ENCODE results near the gene NIT1. TPM values are rescaled to one million over a fixed set of nuclear protein-coding genes. Genes with fewer than 3 reads are reported as not detected.
A peak's percentile ranks its signal among the peaks of the same experiment; 100 is the strongest.

Gene NIT1
- total and polyA plus RNA-seq, 9 of the 15 experiments (the other 6 are each of a cell fraction or from before 2014, with no cell fraction given) = 18.4 to 76.0 (median 33.7) TPM

DNA sequence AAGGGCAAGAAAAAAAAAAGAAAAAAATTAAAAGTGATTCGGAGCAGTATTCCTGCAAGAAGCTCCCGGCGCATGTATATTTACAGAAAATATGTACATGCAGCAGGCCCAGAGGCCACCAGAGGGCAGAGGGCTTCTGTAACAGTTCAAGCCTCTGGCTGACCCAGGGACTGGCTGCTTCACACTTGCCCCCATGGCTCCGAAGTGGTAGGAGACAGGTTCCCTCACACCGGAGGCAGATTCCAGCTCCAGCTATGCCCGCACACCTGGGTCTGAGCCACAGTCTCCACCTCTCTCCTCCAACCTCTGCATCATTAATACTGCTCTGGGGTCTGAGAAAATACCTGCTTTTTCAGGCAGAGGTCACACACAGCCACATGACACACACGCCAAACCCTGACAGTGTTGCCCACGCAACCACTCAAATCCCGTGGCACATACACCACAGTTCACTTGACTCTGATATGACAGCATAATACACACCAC is 46.0 kb upstream of the NIT1 start:
- peak; percentile 77 to 80 (median 78) for DNase-seq (ENCODE audit: extremely low read depth in 1 of 4, low spot score in 3 of 4)
- Histone ChIP-seq H4K20me1 (replicated peaks; ENCODE audit: control insufficient read depth, insufficient read depth, low read length) (no peaks in the 10 kb centered on the region), H3K9me3 (replicated peaks; ENCODE audit: control insufficient read depth, insufficient read depth, low read depth, low read length) (no peaks in the 10 kb centered on the region), H3K4me1 (replicated peaks in 1 of 2; ENCODE audit: control insufficient read depth in 2 of 2, insufficient read depth in 2 of 2, low read length in 2 of 2) (peaks cover 22 to 23% of the 10 kb centered on the region in 2 experiments), H3K9me1 (ENCODE audit: control insufficient read depth, insufficient read depth, low read length) (no peaks in the 10 kb centered on the region), H3K36me3 (ENCODE audit: control insufficient read depth, insufficient read depth, low read length) (no peaks in the 10 kb centered on the region), H3K79me2 (ENCODE audit: control insufficient read depth, insufficient read depth, low read length) (no peaks in the 10 kb centered on the region), H3K27me3 (ENCODE audit: control insufficient read depth in 2 of 2, insufficient read depth in 2 of 2, low read length in 2 of 2) (no peaks in the 10 kb centered on the region), H3K4me2 (ENCODE audit: insufficient read depth, low read length) (no peak overlapping the region; the same call in 1 of the 2 replicates), H3K27ac (ENCODE audit: extremely low read depth, low read depth, low read length) (no peak overlapping the region), H2AFZ (ENCODE audit: low read depth, low read length) (peak overlapping the region; percentile 81), H3K4me3 (no peak overlapping the region), H3K9ac (ENCODE audit: insufficient read depth in 1 of 2, low read depth in 2 of 2, low read length in 2 of 2) (no peak overlapping the region)
- intact Hi-C loops (cut with micrococcal nuclease) = loop anchor here (1.0 to 10.0 kb wide), 3 partner anchors 25 to 105 kb away; partner anchors contain the start of genes B4GALT3 and DEDD
- 20% methylated on average over 9 of the region's 9 CpGs for WGBS (ENCODE audit: insufficient coverage, low coverage, missing lambda C conversion rate)
- in situ Hi-C loops (cut with MboI) = no loop called here
- ChIA-PET CTCF (ENCODE audit: low intra/inter-chr PET ratio) (interaction anchor here (0.6 to 1.9 kb wide), 6 partner anchors 65 to 986 kb away, joined by 3 to 15 read pairs (median 4); partner anchors contain the start of gene B4GALT3), POLR2A (no interaction called here)
- peak; percentile 90 for ATAC-seq
- peak; percentile 77 for FAIRE-seq
- BruUV-seq (replicated peaks) = no TSS peak
- TF ChIP-seq SNIP1 (IDR thresholded peaks at IDR 0.05; ENCODE audit: low read depth) = 0 out of 2 replicates have a peak, but pooled peaks have one; percentile 11
- 0 out of 2 replicates have a peak, but pooled peaks have one; percentile 34 for TF ChIP-seq MYC (IDR thresholded peaks at IDR 0.05; ENCODE audit: low read depth, low read length)
- TF ChIP-seq MYC (CRISPR knock-in tag; IDR thresholded peaks at IDR 0.05; ENCODE audit: borderline replicate concordance, low read depth) = no peak
- no peak for TF ChIP-seq TOE1 (IDR thresholded peaks at IDR 0.05; ENCODE audit: borderline replicate concordance)
- TF ChIP-seq TOE1 (CRISPR knock-in tag; IDR thresholded peaks at IDR 0.05; ENCODE audit: borderline replicate concordance, low read depth) = 0 out of 2 replicates have a peak, but pooled peaks have one; percentile 51
- peak; percentile 29 to 59; a peak in 2 of 4 replicates for TF ChIP-seq FOXK2 (conservative IDR thresholded peaks at IDR 0.05 in 1 of 2, IDR thresholded peaks at IDR 0.05 in 1 of 2; ENCODE audit: low read depth in 2 of 2)
- peak in 1 of 2 experiments; percentile 18; a peak in 1 of 4 replicates for TF ChIP-seq NRF1 (conservative IDR thresholded peaks at IDR 0.05 in 1 of 2, IDR thresholded peaks at IDR 0.05 in 1 of 2)
- no peak for TF ChIP-seq ZNF584 (CRISPR knock-in tag; IDR thresholded peaks at IDR 0.05; ENCODE audit: low read depth)
- TF ChIP-seq, protein P1, sequence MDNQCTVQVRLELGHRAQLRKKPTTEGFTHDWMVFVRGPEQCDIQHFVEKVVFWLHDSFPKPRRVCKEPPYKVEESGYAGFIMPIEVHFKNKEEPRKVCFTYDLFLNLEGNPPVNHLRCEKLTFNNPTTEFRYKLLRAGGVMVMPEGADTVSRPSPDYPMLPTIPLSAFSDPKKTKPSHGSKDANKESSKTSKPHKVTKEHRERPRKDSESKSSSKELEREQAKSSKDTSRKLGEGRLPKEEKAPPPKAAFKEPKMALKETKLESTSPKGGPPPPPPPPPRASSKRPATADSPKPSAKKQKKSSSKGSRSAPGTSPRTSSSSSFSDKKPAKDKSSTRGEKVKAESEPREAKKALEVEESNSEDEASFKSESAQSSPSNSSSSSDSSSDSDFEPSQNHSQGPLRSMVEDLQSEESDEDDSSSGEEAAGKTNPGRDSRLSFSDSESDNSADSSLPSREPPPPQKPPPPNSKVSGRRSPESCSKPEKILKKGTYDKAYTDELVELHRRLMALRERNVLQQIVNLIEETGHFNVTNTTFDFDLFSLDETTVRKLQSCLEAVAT (IDR thresholded peaks at IDR 0.05) = 0 out of 4 replicates have a peak, but pooled peaks of 1 of the 2 experiments have one; percentile 13
- TF ChIP-seq NBN (IDR thresholded peaks at IDR 0.05; ENCODE audit: low read depth) = 0 out of 2 replicates have a peak, but pooled peaks have one; percentile 39
- TF ChIP-seq ZNF384 (IDR thresholded peaks at IDR 0.05; ENCODE audit: low read depth, low read length) = 0 out of 2 replicates have a peak, but pooled peaks have one; percentile 5
- no peak for TF ChIP-seq KDM4B (IDR thresholded peaks at IDR 0.05; ENCODE audit: borderline replicate concordance in 2 of 2, low read depth in 1 of 2)
- peak; percentile 42; the same call in 1 of the 2 replicates for TF ChIP-seq L3MBTL2 (IDR thresholded peaks at IDR 0.05)
- TF ChIP-seq NR2C2 (CRISPR knock-in tag; IDR thresholded peaks at IDR 0.05) = no peak
- TF ChIP-seq NR2C2 (tag; IDR thresholded peaks at IDR 0.05) = 0 out of 2 replicates have a peak, but pooled peaks have one; percentile 24
- peak; percentile 37; the same call in 1 of the 2 replicates for TF ChIP-seq CC2D1A (IDR thresholded peaks at IDR 0.05)
- TF ChIP-seq POLR3A (IDR thresholded peaks at IDR 0.05; ENCODE audit: borderline replicate concordance, extremely low read depth, insufficient read depth, insufficient read length) = no peak
- TF ChIP-seq, protein P2, sequence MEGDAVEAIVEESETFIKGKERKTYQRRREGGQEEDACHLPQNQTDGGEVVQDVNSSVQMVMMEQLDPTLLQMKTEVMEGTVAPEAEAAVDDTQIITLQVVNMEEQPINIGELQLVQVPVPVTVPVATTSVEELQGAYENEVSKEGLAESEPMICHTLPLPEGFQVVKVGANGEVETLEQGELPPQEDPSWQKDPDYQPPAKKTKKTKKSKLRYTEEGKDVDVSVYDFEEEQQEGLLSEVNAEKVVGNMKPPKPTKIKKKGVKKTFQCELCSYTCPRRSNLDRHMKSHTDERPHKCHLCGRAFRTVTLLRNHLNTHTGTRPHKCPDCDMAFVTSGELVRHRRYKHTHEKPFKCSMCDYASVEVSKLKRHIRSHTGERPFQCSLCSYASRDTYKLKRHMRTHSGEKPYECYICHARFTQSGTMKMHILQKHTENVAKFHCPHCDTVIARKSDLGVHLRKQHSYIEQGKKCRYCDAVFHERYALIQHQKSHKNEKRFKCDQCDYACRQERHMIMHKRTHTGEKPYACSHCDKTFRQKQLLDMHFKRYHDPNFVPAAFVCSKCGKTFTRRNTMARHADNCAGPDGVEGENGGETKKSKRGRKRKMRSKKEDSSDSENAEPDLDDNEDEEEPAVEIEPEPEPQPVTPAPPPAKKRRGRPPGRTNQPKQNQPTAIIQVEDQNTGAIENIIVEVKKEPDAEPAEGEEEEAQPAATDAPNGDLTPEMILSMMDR (IDR thresholded peaks at IDR 0.05 in 2 of 3, conservative IDR thresholded peaks at IDR 0.05 in 1 of 3; ENCODE audit: insufficient read depth in 2 of 3, low read depth in 1 of 3, low read length in 3 of 3) = peak; percentile 86 to 91 (median 90)

Data from K562 (cell line).